HepG2 (cell line): Measurements from ENCODE around the gene OGFOD3. TPM values are rescaled to one million over a fixed set of nuclear protein-coding genes. Genes with fewer than 3 reads are reported as not detected.

ENCODE experiments used
- AGO2 ChIP-seq: fragments of 200-400 bp; formaldehyde crosslinking; optimal IDR thresholded peaks from 2 replicates; pipeline ENCODE3; 2017; ENCODE audit warnings: mild to moderate bottlenecking, low read depth, low read length, moderate library complexity
- CHD4 ChIP-seq: fragments of 200-600 bp; sonication (generic); IDR thresholded peaks from 2 replicates; pipeline ENCODE4 v1.7.0; 2017; ENCODE audit warnings: mild to moderate bottlenecking, low read length, borderline replicate concordance
- DDIT3 ChIP-seq: sonication (generic); formaldehyde crosslinking; IDR thresholded peaks from 2 replicates; pipeline ENCODE4 v1.4.0; 2020; ENCODE audit warnings: mild to moderate bottlenecking, missing genetic modification reagents
- FOXA3 ChIP-seq: IDR thresholded peaks from 2 replicates; pipeline ENCODE4 v1.6.1; 2016; ENCODE audit warnings: missing genetic modification reagents, missing compliant biosample characterization
- HNRNPL ChIP-seq: fragments of 200-400 bp; formaldehyde crosslinking; IDR thresholded peaks from 2 replicates; pipeline ENCODE4 v1.6.1; 2017; ENCODE audit warnings: mild to moderate bottlenecking, low read depth, low read length
- HOXA7 ChIP-seq: sonication (generic); formaldehyde crosslinking; IDR thresholded peaks from 2 replicates; pipeline ENCODE4 v1.8.1; 2022; ENCODE audit warnings: mild to moderate bottlenecking, missing genetic modification reagents, moderate library complexity
- JUNB ChIP-seq: sonication (generic); formaldehyde crosslinking; IDR thresholded peaks from 2 replicates; pipeline ENCODE4 v1.8.0; 2022; ENCODE audit warnings: missing genetic modification reagents, mild to moderate bottlenecking, borderline replicate concordance
- MBD4 ChIP-seq: IDR thresholded peaks from 2 replicates; pipeline ENCODE4 v1.6.1; 2012; ENCODE audit warnings: low read length, inconsistent platforms, borderline replicate concordance
- NR2F6 ChIP-seq, 2 experiments: IDR thresholded peaks; 2 replicates each; pipeline ENCODE4 v1.6.1; 2016; ENCODE audit warnings: antibody characterized with exemption in 1 of 2, mild to moderate bottlenecking in 1 of 2
- PCBP2 ChIP-seq: fragments of 200-400 bp; formaldehyde crosslinking; optimal IDR thresholded peaks from 2 replicates; pipeline ENCODE3; 2018; ENCODE audit warnings: low read length, low read depth; ENCODE audit not compliant: poor library complexity, severe bottlenecking
- TCF7 ChIP-seq: sonication (generic); IDR thresholded peaks from 2 replicates; pipeline ENCODE4 v1.6.1; 2016; ENCODE audit warnings: antibody characterized with exemption, low read depth
- TFDP1 ChIP-seq: IDR thresholded peaks from 2 replicates; pipeline ENCODE4 v1.6.1; 2016; ENCODE audit warnings: missing compliant biosample characterization, missing genetic modification reagents, borderline replicate concordance
- TRIM24 ChIP-seq: sonication (generic); formaldehyde crosslinking; IDR thresholded peaks from 2 replicates; pipeline ENCODE4 v1.8.0; 2022; ENCODE audit warnings: mild to moderate bottlenecking, missing genetic modification reagents
- ZBTB7A ChIP-seq: sonication (generic); formaldehyde crosslinking; IDR thresholded peaks from 2 replicates; pipeline ENCODE4 v1.8.0; 2022; ENCODE audit warnings: mild to moderate bottlenecking, missing genetic modification reagents
- ZFP1 ChIP-seq: IDR thresholded peaks from 2 replicates; pipeline ENCODE4 v1.6.1; 2016
- ZFP36L2 ChIP-seq: sonication (generic); formaldehyde crosslinking; IDR thresholded peaks from 2 replicates; pipeline ENCODE4 v1.4.0; 2020; ENCODE audit warnings: missing genetic modification reagents
- ZNF558 ChIP-seq: sonication (generic); formaldehyde crosslinking; IDR thresholded peaks from 2 replicates; pipeline ENCODE4 v1.9.0; 2022; ENCODE audit warnings: mild to moderate bottlenecking, missing genetic modification reagents, borderline replicate concordance
- ZNF576 ChIP-seq: sonication (generic); formaldehyde crosslinking; IDR thresholded peaks from 2 replicates; pipeline ENCODE4 v1.4.0; 2020; ENCODE audit warnings: mild to moderate bottlenecking, missing genetic modification reagents
- ZNF775 ChIP-seq: sonication (generic); formaldehyde crosslinking; IDR thresholded peaks from 2 replicates; pipeline ENCODE4 v1.4.0; 2020; ENCODE audit warnings: missing genetic modification reagents, mild to moderate bottlenecking, moderate library complexity, borderline replicate concordance
- ZNF878 ChIP-seq: sonication (generic); formaldehyde crosslinking; IDR thresholded peaks from 2 replicates; pipeline ENCODE4 v1.8.1; 2023; ENCODE audit warnings: mild to moderate bottlenecking, missing genetic modification reagents, moderate library complexity
- polyA plus RNA-seq, 8 experiments: library from polyadenylated mRNA; depleted of rRNA in 3 of 8; stranded (reverse) in 7 of 8; unstranded in 1 of 8; fragments of >200 nt; fragmentation: Illumina TruSeq in 4 of 8; extraction: Trizol in 4 of 8; gene quantifications; 2 replicates each; pipeline versions ENCODE4 v1.2.1 to v1.2.3, GENCODE V29; 2011 to 2016; ENCODE audit warnings: low read depth in 4 of 8, missing spikeins in 1 of 8, mixed read lengths in 1 of 8; ENCODE audit not compliant: insufficient read depth in 1 of 8
- total RNA-seq, 5 experiments: library from RNA; depleted of rRNA; stranded (reverse); fragments of >200 nt; fragmentation: Illumina TruSeq; extraction: Trizol; gene quantifications; 2 replicates each; pipeline ENCODE4 v1.2.3, GENCODE V29; 2016; ENCODE audit warnings: low read depth in 1 of 5
- TF ChIP-seq, protein P1 (sequence below): sonication (generic); formaldehyde crosslinking; IDR thresholded peaks from 2 replicates; pipeline ENCODE4 v1.4.0; 2020; ENCODE audit warnings: missing genetic modification reagents, mild to moderate bottlenecking, borderline replicate concordance
- TF ChIP-seq, protein P2 (sequence below), 2 experiments: sonication (generic) in 1 of 2; formaldehyde crosslinking in 1 of 2; IDR thresholded peaks; 2 replicates each; pipeline versions ENCODE4 v1.5.1 to v1.6.1; 2011 to 2020; ENCODE audit warnings: borderline replicate concordance in 1 of 2, low read depth in 1 of 2, low read length in 1 of 2, mild to moderate bottlenecking in 1 of 2, missing genetic modification reagents in 1 of 2, moderate library complexity in 1 of 2

OGFOD3 gene
- total and polyA plus RNA-seq, 2 of the 13 experiments (the other 11 are each of a cell fraction or from before 2014, with no cell fraction given): 40.0 to 42.1 TPM

GRCh38 chr17:82384730-82385481, 33.5 kb downstream of the OGFOD3 start (continued):
- TF ChIP-seq, protein P1, sequence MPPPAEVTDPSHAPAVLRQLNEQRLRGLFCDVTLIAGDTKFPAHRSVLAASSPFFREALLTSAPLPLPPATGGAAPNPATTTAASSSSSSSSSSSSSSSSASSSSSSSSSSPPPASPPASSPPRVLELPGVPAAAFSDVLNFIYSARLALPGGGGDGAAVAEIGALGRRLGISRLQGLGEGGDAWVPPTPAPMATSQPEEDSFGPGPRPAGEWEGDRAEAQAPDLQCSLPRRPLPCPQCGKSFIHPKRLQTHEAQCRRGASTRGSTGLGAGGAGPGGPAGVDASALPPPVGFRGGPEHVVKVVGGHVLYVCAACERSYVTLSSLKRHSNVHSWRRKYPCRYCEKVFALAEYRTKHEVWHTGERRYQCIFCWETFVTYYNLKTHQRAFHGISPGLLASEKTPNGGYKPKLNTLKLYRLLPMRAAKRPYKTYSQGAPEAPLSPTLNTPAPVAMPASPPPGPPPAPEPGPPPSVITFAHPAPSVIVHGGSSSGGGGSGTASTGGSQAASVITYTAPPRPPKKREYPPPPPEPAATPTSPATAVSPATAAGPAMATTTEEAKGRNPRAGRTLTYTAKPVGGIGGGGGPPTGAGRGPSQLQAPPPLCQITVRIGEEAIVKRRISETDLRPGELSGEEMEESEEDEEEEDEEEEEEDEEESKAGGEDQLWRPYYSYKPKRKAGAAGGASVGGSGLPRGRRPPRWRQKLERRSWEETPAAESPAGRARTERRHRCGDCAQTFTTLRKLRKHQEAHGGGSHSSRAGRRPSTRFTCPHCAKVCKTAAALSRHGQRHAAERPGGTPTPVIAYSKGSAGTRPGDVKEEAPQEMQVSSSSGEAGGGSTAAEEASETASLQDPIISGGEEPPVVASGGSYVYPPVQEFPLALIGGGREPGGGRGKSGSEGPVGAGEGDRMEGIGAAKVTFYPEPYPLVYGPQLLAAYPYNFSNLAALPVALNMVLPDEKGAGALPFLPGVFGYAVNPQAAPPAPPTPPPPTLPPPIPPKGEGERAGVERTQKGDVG (CRISPR knock-in tag): peak; percentile 75
- TF ChIP-seq FOXA3 (peak; percentile 19; the same call in 1 of the 2 replicates), DDIT3 (CRISPR knock-in tag) (no peak), ZNF576 (CRISPR knock-in tag) (no peak), HNRNPL (peak; percentile 70; the same call in 1 of the 2 replicates), TFDP1 (CRISPR knock-in tag) (no peak), ZBTB7A (CRISPR knock-in tag) (peak; percentile 23; the same call in 1 of the 2 replicates), ZNF775 (CRISPR knock-in tag) (no peak), ZNF558 (CRISPR knock-in tag) (no peak), JUNB (CRISPR knock-in tag) (no peak), ZFP1 (no peak), MBD4 (no peak), ZNF878 (CRISPR knock-in tag) (no peak), HOXA7 (CRISPR knock-in tag) (no peak), AGO2 (no peak), NR2F6 (IDR thresholded peaks at IDR 0.05) (peak; percentile 65), NR2F6 (CRISPR knock-in tag; IDR thresholded peaks at IDR 0.05) (peak; percentile 88), PCBP2 (no peak), TRIM24 (CRISPR knock-in tag) (no peak), TCF7 (no peak), ZFP36L2 (CRISPR knock-in tag) (no peak), CHD4 (no peak)
- TF ChIP-seq, protein P2, sequence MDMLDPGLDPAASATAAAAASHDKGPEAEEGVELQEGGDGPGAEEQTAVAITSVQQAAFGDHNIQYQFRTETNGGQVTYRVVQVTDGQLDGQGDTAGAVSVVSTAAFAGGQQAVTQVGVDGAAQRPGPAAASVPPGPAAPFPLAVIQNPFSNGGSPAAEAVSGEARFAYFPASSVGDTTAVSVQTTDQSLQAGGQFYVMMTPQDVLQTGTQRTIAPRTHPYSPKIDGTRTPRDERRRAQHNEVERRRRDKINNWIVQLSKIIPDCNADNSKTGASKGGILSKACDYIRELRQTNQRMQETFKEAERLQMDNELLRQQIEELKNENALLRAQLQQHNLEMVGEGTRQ (IDR thresholded peaks at IDR 0.05; ENCODE audit: low read depth, low read length): no peak
- TF ChIP-seq, protein P2 (CRISPR knock-in tag; IDR thresholded peaks at IDR 0.05; ENCODE audit: borderline replicate concordance): no peak
